HUES6 (cell line): ENCODE measurements around the gene XYLT1.

ENCODE experiments used
- H3K27ac ChIP-seq: 2 replicates; pipeline ENCODE4 v1.7.0; 2013; ENCODE audit warnings: low read depth, mild to moderate bottlenecking, low read length, inconsistent platforms
- H3K27me3 ChIP-seq: 2 replicates; pipeline ENCODE4 v1.6.1; 2013; ENCODE audit warnings: low read length; ENCODE audit not compliant: control insufficient read depth, insufficient read depth
- H3K36me3 ChIP-seq: 2 replicates; pipeline ENCODE4 v1.6.1; 2013; ENCODE audit warnings: low read length; ENCODE audit not compliant: control insufficient read depth, insufficient read depth
- H3K4me1 ChIP-seq: 2 replicates; pipeline ENCODE4 v1.6.1; 2013; ENCODE audit warnings: low read length; ENCODE audit not compliant: control insufficient read depth, insufficient read depth
- H3K4me3 ChIP-seq: 2 replicates; pipeline ENCODE4 v1.5.1; 2013; ENCODE audit warnings: low read depth, low read length
- H3K9ac ChIP-seq: one replicate; pipeline ENCODE4 v1.6.1; 2013; ENCODE audit warnings: mild to moderate bottlenecking, low read length
- H3K9me3 ChIP-seq: 2 replicates; pipeline ENCODE4 v1.6.1; 2013; ENCODE audit warnings: low read depth, low read length; ENCODE audit not compliant: control insufficient read depth, insufficient read depth

Gene XYLT1

DNA sequence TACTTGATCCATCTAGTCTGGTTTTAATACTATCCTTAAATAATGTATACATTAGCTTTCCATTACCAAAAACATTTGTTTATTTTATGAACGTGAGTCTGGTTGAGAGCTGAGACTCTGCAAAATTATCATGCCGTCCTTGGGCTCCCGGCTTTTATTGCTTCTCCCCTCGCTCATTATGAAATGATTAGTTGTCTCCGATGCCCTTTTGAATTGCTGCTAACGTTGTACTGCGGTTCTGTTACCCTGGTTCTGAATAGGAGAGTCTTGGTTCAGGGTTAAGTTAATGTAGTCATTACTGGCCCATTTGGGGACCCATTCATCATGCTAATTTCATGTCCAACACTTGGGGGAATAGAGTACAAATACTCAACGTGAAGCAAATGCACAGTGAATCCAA, 12.8 kb downstream of the XYLT1 start:
- H3K4me1 ChIP-seq, result peaks cover 16% of the 10 kb centered on the region
- H3K36me3 ChIP-seq, result no peaks in the 10 kb centered on the region
- no peak overlapping the region for H3K27ac ChIP-seq
- H3K9ac ChIP-seq, result no peak overlapping the region
- no peaks in the 10 kb centered on the region for H3K9me3 ChIP-seq
- H3K27me3 ChIP-seq, result no peaks in the 10 kb centered on the region
- no peak overlapping the region for H3K4me3 ChIP-seq

DNA sequence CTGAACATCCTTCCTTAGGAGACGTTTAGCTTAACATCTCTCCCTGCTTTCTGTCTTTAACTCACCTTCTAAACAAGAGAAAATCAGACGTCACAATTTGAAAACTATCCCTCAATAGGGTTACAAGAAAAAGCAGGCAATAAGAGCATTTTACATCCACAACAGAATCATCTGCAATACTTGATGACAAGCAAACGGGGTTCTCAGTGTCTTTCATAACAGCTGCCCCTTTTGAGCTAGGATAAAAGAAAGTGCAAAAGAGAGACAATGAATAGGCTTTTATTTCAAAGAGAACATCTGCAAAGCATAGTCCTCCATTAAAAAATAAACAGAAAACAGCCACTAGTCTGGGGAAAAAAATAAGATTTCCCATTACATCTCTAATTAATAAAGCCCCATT, 13.2 kb downstream of the XYLT1 start:
- Histone ChIP-seq H3K9ac (no peak overlapping the region), H3K27ac (no peak overlapping the region), H3K4me1 (peaks cover 12% of the 10 kb centered on the region), H3K9me3 (no peaks in the 10 kb centered on the region), H3K27me3 (no peaks in the 10 kb centered on the region), H3K4me3 (no peak overlapping the region), H3K36me3 (no peaks in the 10 kb centered on the region)

DNA sequence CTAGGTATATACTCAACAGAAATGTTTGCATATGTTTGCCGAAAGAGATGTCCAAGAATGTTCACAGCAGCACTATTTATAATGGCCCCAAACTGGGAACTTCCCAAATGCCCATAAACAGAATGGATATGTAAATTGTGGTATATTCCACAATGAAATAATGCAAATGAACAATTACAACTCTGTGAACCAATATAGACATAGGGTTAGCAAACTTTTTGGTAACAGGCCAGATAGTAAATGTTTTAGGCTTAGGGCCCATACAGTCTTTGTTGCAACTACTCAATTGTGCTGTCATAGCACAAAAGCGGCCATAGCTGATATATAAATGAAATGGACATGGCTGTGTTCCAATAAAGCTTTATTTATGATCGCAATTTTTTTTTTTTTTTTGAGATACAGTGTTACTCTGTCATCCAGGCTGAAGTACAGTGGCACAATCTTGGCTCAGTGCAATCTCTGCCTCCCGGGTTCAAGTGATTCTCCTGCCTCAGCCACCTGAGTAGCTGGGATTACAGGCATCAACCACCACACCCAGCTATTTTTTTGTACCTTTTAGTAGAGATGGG, 16.5 kb downstream of the XYLT1 start:
- H3K36me3 ChIP-seq, result no peaks in the 10 kb centered on the region
- H3K9ac ChIP-seq, result no peak overlapping the region
- H3K27me3 ChIP-seq, result no peaks in the 10 kb centered on the region
- no peak overlapping the region for H3K27ac ChIP-seq
- no peaks in the 10 kb centered on the region for H3K9me3 ChIP-seq
- H3K4me1 ChIP-seq, result no peaks in the 10 kb centered on the region; the same call in 1 of the 2 replicates
- H3K4me3 ChIP-seq, result no peak overlapping the region

DNA sequence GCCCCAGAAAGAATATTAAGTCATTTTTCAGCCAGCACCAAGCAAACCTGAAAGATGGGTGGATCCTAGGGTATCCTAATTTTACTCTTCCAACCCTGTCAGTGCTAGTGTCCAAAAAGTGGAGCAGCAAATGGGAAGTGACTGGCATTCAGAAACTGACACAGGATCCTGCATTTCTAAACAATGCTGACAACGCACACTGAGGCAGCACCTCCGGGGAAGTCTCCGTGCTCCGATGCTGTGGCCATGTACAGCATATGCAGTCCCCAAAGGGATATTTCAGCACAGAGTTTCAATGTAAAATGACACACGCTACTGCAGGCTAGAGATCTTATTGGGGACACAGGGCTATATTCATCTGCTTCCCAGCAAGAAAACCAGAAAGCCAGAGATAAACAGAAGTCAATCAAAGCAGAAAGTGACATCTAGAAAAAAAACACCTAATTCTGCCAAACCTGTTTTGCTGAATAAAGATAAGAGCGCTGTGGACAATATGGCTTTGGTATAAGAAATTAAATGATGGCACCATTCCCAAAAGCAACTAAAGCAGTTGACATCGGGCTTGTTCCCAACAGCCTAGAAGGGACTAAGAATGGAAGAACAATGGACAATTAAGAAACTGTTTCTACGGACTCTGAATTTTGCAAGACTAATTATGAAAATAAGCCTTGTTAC, 17.3 kb downstream of the XYLT1 start:
- Histone ChIP-seq H3K27me3 (no peaks in the 10 kb centered on the region), H3K9ac (no peak overlapping the region), H3K4me3 (no peak overlapping the region), H3K27ac (no peak overlapping the region), H3K4me1 (no peaks in the 10 kb centered on the region; the same call in 1 of the 2 replicates), H3K9me3 (no peaks in the 10 kb centered on the region), H3K36me3 (no peaks in the 10 kb centered on the region)

DNA sequence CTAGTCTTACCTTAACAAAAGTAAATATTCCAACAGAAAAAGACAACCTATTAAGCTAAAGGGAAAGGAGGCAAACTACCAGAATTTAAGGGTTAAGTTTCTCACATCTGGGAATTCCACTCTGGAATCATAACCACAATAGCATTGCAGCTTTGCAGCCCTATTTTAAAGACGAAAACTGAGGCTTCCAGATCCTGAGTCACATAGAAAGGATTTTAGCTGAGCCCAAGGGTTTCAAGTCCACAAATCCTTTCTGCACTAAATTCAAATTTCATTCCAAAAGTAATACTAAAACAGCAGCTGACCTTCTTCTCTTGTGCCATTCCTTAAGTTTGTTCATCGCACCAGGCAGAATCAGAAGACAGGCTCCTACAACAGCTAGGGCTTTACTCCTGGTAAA, 17.8 kb downstream of the XYLT1 start:
- Histone ChIP-seq H3K4me3 (no peak overlapping the region), H3K4me1 (no peaks in the 10 kb centered on the region; the same call in 1 of the 2 replicates), H3K27me3 (no peaks in the 10 kb centered on the region), H3K9ac (no peak overlapping the region), H3K36me3 (no peaks in the 10 kb centered on the region), H3K9me3 (no peaks in the 10 kb centered on the region), H3K27ac (no peak overlapping the region)

DNA sequence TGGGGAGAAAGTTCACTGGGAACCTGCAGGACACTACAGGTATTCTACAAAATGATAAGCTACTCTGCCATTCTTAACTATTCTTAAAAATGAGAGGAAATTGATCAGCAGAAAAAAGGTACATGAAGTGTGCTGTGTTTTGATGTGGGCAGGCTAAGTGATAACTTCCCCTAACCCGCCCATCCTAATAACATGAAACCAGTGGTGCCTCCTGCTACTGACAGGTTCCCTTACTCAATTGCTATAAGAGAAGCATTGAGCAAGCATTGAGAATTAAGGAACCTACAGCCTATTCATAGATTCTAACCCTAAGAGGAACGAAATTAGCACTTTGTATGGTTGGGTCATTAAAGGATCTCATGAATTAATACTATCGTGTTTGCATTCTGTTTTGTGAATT, 18.9 kb downstream of the XYLT1 start:
- Histone ChIP-seq H3K27me3 (no peaks in the 10 kb centered on the region), H3K27ac (no peak overlapping the region), H3K9ac (no peak overlapping the region), H3K4me3 (no peak overlapping the region), H3K9me3 (no peaks in the 10 kb centered on the region), H3K4me1 (peaks cover 5% of the 10 kb centered on the region; the same call in 1 of the 2 replicates), H3K36me3 (no peaks in the 10 kb centered on the region)

DNA sequence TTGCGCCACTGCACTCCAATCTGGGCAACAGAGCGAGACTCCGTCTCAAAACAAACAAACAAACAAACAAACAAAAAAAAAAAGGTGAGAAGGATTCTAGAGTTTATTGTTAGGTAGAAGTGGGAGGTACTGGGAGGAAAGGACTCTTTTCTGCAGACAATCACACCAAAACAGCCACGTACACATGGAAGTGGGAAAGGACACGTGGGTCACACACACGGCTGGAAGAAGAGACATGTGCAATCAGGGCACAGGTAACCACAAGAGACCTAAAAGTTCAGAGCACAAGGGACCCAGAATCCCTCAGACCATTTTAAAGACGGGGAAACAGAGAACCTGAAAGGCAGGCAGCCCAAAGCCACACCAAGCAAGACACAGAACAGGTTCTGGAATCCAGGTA, 20.5 kb downstream of the XYLT1 start:
- peaks cover 11% of the 10 kb centered on the region for H3K4me1 ChIP-seq
- H3K4me3 ChIP-seq, result no peak overlapping the region

DNA sequence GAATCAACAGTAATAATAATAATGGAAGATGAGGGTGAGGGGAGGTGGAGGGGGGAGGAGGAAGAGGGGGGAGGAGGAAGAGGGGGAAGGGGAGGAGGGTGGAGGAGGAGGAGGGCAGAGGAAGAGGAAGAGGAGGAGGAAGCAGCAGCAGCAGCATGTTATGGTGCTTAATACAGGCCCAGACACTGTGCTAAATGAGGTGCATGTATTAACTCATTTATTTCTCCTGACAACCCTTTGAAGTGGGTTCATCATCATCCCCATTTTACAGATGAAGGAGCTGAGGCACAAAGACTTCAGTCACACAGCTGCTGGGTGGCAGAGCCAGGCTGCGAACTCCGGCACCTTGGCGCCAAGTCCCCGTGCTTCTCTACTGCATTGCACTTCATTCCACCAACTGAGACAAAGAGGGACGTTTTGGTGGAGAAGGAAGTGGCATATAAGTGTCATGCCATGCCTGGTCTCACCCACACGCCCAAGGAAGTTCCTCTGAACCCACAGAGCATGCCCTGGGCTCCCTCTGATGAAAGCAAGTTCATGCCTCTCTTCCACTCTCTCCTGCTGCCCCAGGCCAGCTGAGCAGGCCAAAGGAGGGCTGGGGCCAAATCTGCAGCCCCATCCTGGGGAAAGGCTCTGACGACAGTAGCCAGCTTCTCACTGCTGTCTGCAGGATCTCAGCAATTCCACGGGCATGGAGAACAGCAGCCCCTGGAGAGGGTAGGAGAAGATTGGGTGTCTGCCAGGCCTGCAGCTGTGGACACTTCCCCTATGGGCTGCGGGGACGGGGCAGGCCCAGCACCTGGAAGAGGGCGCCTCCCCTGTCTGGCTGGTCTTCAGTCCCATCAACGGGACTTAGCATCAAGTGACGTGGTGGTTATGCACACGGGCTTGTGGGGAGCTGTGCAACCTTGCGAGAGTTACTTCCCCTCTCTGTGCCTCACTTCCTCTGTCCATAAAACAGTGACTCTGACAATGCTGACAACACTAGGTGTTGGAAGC, 21.8 kb downstream of the XYLT1 start:
- peaks cover 11% of the 10 kb centered on the region for H3K4me1 ChIP-seq
- H3K4me3 ChIP-seq, result no peak overlapping the region
- H3K27me3 ChIP-seq, result no peaks in the 10 kb centered on the region
- no peak overlapping the region for H3K27ac ChIP-seq
- H3K36me3 ChIP-seq, result no peaks in the 10 kb centered on the region
- H3K9ac ChIP-seq, result no peak overlapping the region
- no peaks in the 10 kb centered on the region for H3K9me3 ChIP-seq

More for the DNA sequence above, 20.5 kb downstream of the XYLT1 start:
- no peak overlapping the region for H3K27ac ChIP-seq
- H3K9ac ChIP-seq, result no peak overlapping the region
- H3K27me3 ChIP-seq, result no peaks in the 10 kb centered on the region
- no peaks in the 10 kb centered on the region for H3K9me3 ChIP-seq
- no peaks in the 10 kb centered on the region for H3K36me3 ChIP-seq

DNA sequence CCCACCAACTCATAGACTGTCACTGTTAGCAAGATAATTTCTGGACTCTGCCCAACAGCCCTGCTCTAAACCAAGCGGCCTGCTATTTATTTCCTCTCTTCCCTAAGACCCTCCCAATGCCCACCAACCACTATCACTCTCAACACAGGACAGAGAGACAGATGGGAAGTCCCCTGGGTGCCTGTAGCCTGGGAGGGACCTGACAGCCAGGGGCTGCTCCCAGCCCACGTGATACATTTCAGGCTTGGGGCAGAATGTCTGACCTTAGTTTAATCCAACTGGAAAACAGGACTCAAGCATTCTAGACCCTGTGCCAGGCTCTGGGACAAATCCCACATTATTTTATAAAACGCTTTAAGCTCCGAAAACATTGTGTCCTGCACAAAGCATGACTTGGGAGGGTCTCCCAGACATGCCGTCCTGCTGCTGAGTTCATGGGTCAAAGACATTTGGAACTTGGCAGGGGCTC, 23.6 kb downstream of the XYLT1 start:
- no peak overlapping the region for H3K4me3 ChIP-seq
- no peaks in the 10 kb centered on the region for H3K9me3 ChIP-seq
- no peak overlapping the region for H3K9ac ChIP-seq
- no peak overlapping the region for H3K27ac ChIP-seq
- no peaks in the 10 kb centered on the region for H3K36me3 ChIP-seq
- H3K27me3 ChIP-seq, result no peaks in the 10 kb centered on the region
- H3K4me1 ChIP-seq, result peaks cover 11% of the 10 kb centered on the region

DNA sequence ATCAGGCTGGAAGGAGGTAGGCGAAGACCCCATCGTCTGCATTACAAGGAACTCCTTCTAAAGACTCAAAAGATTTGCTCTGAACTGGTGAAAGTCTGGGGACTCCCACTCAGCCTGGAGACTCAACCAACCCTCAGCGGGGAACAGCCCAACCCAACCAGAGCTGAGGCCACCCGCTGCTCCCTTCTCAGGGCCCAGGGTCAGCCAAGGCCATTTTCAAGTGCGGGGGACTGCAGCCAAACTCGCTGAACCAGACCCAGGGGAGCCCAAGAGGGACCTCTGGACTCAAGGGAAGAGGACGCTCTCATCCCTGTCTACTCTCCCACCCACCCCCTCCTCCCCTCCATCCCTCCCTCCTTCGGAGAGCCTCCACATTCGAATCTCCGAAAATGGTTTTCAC, 24.1 kb downstream of the XYLT1 start:
- no peaks in the 10 kb centered on the region for H3K27me3 ChIP-seq
- H3K4me3 ChIP-seq, result no peak overlapping the region
- no peak overlapping the region for H3K27ac ChIP-seq
- no peaks in the 10 kb centered on the region for H3K36me3 ChIP-seq
- peaks cover 11% of the 10 kb centered on the region for H3K4me1 ChIP-seq
- no peak overlapping the region for H3K9ac ChIP-seq
- no peaks in the 10 kb centered on the region for H3K9me3 ChIP-seq

DNA sequence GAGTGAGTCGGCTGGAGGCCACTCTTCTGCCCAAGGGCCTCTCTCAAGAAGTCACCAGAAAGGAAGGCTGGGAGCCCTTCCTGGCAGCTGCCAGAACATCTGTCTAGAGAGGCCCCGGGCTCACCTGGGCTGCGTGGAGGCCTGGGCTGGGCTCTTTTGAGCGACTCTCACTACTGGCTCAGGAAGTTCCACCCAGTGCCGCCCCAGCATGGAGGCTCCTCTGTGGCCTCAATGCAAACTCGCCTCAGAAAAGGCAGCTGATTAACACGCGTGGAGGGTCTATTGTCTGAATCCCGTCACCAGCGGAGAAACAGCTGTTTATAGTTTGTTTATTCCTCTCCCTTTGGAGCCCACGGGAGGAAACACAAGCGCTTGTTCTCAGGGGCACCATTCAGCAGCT, 25.3 kb downstream of the XYLT1 start:
- no peak overlapping the region for H3K9ac ChIP-seq
- no peak overlapping the region for H3K27ac ChIP-seq
- 0 out of 2 replicates have a peak, but pooled peaks cover 1% of the 10 kb centered on the region for H3K9me3 ChIP-seq
- H3K36me3 ChIP-seq, result no peaks in the 10 kb centered on the region
- no peaks in the 10 kb centered on the region for H3K27me3 ChIP-seq
- no peak overlapping the region for H3K4me3 ChIP-seq
- H3K4me1 ChIP-seq, result peaks cover 11% of the 10 kb centered on the region
